AML-193 (cell line): ENCODE data around the gene GTPBP6.
"Not testable (repeated sequence)": the region's sequence is repeated elsewhere in the genome, so short reads cannot be mapped to it uniquely, and the experiment has no call there.

Experiments
- DNase-seq, 2 experiments: peaks; one replicate each; lab custom pipeline; 2025; lab: John Stamatoyannopoulos, UW

The GTPBP6 gene

DNA sequence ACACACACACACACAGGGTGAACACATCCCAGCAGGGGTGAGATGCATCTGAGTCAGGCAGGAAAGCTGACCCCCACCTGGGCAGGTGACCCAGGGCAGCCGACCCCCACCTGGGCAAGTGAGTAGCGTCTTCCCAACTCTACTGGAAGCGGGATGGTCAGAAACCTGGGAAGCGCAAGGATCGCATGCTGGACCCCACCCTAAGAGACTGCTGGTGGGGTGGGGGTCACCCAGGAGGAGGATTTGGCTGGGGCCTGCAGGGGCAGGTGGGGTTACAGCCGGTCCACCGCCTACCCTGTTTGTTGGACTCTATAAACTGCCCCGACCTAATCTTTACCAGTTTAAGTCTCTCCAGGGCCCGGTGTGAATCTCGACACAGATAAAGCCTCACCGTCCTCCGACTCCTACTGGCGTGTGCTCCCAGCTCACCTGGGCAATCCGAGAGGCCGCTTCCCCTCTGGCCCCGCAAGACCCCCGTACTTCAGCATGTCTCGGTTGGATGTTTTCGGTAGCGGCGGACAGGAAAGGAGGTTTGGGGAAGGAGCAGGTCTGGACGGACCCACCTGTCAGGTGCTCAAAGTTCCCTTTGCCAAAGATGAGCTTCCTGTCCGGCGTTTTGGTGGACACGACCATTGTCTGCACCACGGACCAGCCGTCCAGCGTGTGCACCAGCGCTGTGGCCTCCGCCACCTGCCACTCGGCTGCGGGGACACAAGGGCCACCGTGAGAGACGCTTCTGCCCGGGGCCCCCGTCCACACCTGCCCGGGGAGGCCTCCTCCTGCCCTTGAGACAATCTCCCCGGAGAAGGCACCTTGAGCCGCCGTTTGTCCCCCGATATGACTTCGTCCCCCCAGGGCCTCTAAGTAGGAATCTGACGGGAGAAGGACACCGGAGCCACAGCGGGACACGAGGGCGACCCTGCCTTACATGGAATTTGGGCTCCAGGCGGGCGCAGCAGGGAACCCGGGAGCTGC is 2.0 kb downstream of the GTPBP6 start:
- no peak for DNase-seq

- no peak for DNase-seq
Observed at GRCh38 chrX:314781-315595, 3.6 kb downstream of the GTPBP6 start.

GRCh38 chrX:314049-314448 is 4.5 kb downstream of the GTPBP6 start:
- DNase-seq = no peak

GRCh38 chrX:313546-313945 is 5.0 kb downstream of the GTPBP6 start:
- no peak for DNase-seq

- DNase-seq = no peak
Observed at GRCh38 chrX:312621-313331, 5.8 kb downstream of the GTPBP6 start.

DNA sequence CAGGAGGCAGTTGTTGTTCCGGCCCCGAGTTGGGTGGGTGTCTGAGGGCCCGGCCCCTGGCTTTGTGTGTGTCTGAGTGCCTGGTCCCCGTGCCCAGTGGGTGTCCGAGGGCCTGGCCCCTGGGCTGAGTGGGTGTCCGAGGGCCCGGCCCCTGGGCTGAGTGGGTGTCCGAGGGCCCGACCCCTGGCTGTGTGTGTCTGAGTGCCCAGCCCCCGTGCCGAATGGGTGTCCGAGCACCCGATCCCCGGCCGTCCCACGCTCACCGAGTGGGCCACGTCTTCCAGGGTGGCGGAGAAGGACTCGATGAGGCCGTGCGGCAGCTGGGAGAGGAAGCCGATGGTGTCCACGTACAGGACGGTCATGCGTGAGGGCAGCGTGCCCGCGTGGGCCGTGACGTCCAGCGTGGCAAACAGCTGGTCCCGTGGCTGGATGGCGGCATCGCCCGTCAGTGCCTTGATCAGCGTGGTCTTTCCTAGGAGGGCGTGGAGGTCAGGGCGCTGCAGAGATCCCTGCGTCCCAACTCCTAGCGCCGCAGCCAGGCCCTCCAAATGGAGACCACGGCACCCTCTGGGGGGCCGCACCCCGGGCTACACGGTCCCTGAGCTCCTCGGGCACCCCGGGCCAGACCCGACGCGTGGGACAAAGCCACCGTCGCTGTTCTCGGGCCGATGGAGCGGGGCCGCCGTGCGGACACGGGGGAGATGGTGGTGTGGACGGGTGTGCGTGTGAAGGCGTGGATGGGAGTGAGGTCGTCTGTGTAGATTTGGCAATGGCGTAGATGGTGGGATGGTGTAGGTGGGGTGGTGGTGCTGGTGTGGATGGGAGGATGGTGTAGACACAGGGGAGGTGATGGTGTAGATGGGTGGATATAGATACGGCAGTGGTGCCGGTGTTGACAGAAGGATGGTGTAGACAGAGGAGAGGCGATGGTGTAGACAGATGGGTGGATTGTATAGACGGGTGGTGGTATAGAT is 7.2 kb downstream of the GTPBP6 start:
- no peak for DNase-seq

DNA sequence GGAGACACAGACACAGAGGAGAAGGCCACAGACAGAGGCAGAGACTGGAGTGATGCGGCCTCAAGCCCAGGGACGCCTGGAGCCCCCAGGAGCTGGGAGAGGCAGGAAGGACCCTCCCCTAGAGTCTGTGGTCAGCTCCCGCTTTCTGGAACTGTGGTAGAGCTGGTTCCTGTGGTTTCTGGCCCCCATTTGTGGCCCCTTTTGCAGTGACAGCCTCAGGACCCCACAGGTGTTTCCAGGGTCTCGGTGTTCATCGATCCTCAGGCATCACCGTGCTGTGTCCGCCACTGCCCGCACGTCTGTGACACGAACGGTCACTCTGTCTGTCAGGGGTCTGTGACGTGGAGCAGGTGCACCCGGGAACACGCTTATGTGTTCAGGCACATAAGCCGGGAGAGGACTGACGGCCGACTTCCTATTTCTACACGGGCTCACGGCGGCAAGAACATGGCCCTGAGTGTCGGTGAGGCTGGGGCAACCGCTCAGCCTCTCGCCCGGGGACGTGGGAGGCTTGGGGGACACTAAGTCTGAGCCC is 7.9 kb downstream of the GTPBP6 start:
- DNase-seq = no peak

GRCh38 chrX:308821-309520 is 9.6 kb downstream of the GTPBP6 start:
- DNase-seq = no peak

DNA sequence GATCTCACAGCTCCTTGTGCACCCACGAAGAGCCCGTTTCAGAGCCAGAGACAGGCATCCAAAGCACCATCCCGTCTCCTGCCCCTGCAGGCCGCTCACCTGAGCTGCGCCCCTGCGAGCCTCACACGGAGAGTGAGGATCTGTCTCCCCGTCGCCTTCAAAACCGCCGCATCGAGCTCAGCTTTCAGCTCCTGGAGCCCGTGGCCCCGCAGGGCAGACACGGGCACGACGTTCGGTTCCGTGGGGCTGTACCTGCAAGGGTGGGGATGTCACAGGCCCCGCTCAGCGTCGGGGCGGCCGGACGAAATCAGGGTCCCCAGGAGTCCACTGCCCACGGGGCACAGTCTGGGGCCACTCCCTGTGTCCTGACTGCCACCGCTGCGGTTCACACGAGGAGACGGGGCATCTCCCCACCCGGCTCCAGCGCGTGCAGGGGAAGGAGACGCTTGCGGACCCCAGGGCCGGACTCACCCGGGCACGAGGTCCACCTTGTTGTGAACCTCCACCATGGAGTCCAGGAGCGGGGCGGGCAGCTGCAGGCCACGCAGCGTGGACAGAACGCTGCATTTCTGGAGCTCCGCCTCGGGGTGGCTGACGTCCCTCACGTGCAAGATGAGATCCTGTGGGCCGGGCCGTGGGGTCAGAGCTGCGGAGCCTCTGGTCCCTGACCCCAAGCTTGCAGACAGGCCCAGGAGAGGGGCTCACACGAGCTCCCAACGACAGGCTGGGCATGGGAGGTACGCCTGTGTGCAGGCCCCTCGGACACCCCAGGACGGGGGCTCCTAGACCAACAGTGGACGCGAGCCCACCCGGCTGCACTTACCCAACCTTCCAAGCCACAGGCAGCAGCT is 11.1 kb downstream of the GTPBP6 start:
- no peak for DNase-seq

DNA sequence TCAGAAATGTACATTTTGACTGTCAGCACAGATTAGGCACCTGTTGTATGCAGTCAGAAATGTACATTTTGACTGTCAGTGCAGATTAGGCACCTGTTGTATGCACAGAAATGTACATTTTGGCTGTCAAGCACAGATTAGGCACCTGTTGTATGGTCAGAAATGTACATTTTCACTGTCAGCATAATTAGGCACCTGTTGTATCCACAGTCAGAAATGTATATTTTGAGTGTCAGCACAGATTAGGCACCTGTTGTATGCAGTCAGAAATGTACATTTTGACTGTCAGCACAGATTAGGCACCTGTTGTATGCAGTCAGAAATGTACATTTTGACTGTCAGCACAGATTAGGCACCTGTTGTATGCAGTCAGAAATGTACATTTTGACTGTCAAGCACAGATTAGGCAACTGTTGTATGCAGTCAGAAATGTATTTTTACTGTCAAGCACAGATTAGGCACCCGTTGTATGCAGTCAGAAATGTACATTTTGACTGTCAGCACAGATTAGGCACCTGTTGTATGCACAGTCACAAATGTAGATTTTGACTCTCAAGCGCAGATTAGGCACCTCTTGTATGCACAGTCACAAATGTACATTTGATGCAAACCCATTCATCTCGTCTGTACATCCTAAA is 11.9 kb downstream of the GTPBP6 start:
- DNase-seq = not testable (repeated sequence)

DNA sequence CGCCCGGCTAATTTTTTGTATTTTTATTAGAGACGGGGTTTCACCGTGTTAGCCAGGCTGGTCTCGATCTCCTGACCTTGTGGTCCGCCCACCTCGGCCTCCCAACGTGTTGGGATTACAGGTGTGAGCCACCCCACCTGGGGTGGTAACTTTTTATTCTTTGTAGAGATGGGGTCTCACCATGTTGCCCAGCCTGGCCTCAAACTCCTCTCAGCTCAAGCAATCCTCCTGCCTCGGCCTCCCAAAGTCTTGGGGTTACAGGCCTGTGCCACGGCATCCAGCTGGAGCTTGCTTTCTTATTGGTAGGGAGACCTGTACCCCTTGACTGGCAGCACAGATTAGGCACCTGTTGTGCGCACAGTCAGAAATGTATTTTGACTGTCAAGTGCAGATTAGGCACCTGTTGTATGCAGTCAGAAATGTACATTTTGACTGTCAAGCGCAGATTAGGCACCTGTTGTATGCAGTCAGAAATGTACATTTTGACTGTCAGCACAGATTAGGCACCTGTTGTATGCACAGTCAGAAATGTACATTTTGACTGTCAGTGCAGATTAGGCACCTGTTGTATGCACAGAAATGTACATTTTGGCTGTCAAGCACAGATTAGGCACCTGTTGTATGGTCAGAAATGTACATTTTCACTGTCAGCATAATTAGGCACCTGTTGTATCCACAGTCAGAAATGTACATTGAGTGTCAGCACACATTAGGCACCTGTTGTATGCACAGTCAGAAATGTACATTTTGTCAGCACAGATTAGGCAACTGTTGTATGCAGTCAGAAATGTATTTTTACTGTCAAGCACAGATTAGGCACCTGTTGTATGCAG is 12.6 kb downstream of the GTPBP6 start:
- DNase-seq = not testable (repeated sequence)

GRCh38 chrX:302975-303374 is 15.6 kb downstream of the GTPBP6 start:
- no peak for DNase-seq

DNA sequence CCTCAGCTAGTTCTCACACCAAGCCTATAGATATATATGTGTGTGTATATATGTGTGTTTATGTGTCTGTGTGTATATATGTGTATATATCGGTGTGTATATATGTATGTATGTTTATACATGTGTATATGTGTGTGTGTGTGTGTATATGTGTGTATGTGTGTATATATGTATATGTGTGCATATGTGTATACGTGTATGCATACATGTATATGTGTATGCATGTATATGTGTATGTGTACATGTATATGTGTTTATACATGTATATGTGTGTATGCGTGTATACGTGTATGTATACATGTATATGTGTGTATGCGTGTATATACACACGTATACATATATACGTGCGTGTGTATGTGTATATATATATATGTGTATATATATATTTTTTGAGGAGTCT is 18.3 kb downstream of the GTPBP6 start:
- no peak for DNase-seq

- no peak for DNase-seq
Observed at GRCh38 chrX:298993-299392, 19.6 kb downstream of the GTPBP6 start.

- no peak for DNase-seq
Observed at GRCh38 chrX:295136-295535, 23.5 kb downstream of the GTPBP6 start.

GRCh38 chrX:292900-293897 is 25.4 kb downstream of the GTPBP6 start:
- no peak for DNase-seq
